SK-MEL-5 (cell line): ENCODE results near the gene ORC4. TPM values are rescaled to one million over a fixed set of nuclear protein-coding genes. Genes with fewer than 3 reads are reported as not detected.

Experiments
- DNase-seq: peaks from one replicate; pipeline ENCODE4 v3.0.0-alpha.2; 2016; ENCODE audit warnings: low read depth, low spot score
- in situ Hi-C: cut with HindIII; loops from 2 replicates; pipeline ENCODE4 v1.10.0; 2016; ENCODE audit warnings: low sequenced_read_pairs, high pct_unique_total_duplicates, low pct_unique_long_range_greater_than_20kb
- total RNA-seq: library from RNA; depleted of rRNA; stranded (reverse); fragments of >200 nt; shearing (Covaris generic); gene quantifications from 2 replicates; pipeline ENCODE4 v1.2.3, GENCODE V29; 2014; rRNA removed

ORC4 gene
- total RNA-seq, 1 experiment from 2014 or later = 54.8 TPM

DNA sequence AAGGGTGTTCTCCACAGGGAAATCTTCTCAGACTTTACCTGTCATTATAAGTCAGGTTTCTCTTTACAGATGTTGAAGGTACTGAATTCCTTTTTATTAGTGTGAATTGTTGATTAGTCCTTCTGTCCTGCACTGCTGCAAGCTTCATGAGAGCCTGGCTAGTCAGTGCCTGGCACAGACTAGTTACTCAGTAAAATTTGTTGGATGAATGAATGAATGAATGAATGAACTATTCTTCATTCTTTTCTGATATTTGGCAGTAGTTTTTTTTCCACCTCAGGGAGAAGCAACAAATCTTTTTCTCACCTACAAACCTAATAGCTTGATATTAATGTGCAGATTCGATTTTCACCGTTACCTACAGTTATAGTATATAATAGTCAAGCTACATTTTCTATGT is 111.4 kb downstream of the ORC4 start:
- in situ Hi-C loops = no loop called here
- DNase-seq = no peak

DNA sequence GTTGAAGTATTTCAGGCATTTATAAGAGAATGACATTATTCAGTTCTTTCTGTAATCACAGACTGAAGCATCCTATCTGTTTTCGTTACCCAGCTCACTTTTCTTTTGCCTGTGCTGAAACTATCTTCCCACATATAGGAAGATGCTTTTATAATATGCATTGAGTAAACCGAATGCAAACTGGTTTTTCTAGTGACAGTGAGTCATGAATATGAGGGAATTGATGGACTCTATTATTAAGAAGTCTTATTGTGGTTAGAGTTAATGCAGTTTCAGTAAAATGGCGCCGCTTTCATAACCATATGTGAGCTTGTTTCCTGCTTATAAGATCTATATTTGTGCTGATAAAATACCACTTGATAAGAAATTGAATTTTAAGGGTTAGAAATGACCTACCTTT is 116.5 kb downstream of the ORC4 start:
- in situ Hi-C loops = no loop called here
- no peak for DNase-seq

DNA sequence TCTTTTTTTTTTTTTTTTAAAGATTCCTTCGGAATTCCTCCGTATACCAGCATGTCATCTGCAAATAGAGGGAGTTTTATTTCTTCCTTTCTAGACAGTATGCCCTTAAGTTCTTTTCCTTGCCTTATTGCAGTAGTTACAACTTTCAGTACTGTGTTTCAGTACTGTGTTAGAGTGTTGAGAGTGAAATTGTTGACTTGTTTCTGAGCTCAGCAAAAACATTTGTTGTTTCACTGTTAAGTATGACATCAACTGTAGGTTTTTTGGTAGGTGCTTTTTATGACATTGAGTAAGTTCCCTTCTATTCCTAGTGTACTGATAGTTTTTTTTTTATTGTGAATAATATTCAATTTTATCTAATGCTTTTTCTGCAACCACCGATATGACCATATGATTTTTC is 131.9 kb downstream of the ORC4 start:
- in situ Hi-C loops = no loop called here
- no peak for DNase-seq

DNA sequence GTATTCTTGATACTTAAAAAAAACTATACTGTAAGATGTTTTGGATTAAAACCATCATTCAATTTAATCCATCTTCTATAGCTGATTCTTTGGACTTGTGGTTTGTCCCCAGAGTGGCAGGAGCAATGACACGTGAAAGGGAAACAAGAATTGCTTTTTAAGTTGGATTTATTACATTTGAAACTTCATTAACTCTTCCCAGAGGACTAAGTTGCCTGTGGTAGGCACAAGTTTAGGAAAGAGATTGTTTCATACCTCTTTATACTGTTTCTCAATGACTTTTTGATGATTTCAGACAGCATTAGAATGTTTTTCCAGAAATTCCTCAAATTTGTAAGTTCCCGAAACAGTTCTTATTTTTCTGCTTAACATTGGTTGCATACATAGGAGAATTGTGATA is 134.4 kb downstream of the ORC4 start:
- in situ Hi-C loops = no loop called here

DNA sequence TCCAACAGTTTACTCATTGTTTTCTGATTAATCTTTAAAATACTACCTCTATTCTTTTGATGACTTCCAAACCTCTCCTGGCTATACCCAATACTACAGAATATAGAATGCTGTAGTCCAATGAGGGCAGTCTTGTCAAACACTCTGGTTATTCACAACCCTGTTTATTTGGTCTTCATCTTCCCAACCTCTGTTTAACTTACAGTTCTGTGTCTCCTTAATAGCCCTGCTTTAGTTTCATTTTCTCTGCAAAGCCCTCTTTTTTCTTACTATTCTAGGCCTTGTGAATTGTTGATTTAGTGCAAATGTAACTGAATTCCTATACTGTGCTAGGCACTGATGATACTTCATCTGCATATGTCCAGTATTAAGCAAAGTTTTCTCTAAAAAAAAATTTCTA is 135.7 kb downstream of the ORC4 start:
- no peak for DNase-seq
- in situ Hi-C loops = no loop called here

More for the DNA sequence above, 134.4 kb downstream of the ORC4 start:
- DNase-seq = no peak

DNA sequence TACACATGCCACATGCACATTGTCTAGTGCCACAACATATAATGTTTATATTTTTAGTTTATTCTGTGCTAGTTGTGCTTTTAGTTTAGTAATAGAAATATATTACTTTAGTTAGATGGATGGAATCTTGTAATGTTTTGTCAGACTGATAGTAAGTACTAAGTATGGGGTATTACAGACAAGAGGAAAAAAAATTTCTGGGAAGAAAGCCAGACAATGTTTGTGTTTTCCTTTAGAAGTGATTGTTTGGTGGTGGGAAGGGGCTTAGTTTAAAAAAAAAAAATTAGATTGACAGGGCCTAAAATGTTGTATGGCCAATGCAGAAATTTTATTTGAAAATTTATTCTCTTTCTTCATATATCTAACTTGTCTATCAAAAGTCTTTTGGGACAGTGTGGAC is 137.9 kb downstream of the ORC4 start:
- in situ Hi-C loops = no loop called here
- DNase-seq = no peak

Other genes with a start within 250 kb of the ORC4 start
- 4.2 and 5.6 TPM in 2 replicates for gene ACVR2A, start 175.7 kb downstream of the ORC4 start, total RNA-seq
- 5.2 and 5.5 TPM in 2 replicates for gene MBD5, start 354 bp upstream of the ORC4 start, total RNA-seq